Erythroblast (primary cell): ENCODE results near the gene PRPF18.

Experiments used
- GATA1 ChIP-seq: IDR thresholded peaks from 2 replicates; pipeline ENCODE4 v1.6.1; 2011; ENCODE audit warnings: low read depth, mild to moderate bottlenecking, control low read depth, low read length, moderate library complexity
- POLR2A ChIP-seq: IDR thresholded peaks from 2 replicates; pipeline ENCODE4 v1.6.1; 2011; ENCODE audit warnings: mild to moderate bottlenecking, low read length

GRCh38 chr10:13637894-13638293, 51.1 kb downstream of the PRPF18 start:
- TF ChIP-seq POLR2A (no peak), GATA1 (no peak)
